Measurements from ENCODE around the gene MTUS2.

DNA sequence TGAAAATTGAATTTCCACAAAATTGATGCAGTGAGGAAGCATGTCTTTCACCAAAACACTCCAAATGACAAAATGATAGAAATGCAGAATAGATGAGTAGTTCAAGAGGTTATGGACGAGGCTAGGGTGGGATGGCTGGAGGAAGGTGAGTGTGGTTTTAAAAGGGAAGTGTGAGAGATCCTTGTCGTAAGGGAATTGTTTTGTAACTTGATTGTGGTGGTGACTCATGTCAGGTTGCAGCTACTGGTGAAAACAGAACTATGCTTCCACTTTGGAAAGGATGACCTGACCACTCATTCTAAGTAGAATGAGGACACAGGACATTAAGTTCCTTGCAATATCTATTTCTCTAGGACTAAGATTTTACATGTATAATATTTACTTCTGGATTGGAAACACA, 345.7 kb downstream of the MTUS2 start:
- TF ChIP-seq SPI1 (IDR thresholded peaks at IDR 0.05; ENCODE audit: low read depth, low read length) (peak; percentile 30; the same call in 1 of the 2 replicates), POLR2A (IDR thresholded peaks at IDR 0.05; ENCODE audit: low read depth, low read length) (no peak), TAF1 (IDR thresholded peaks at IDR 0.05; ENCODE audit: low read depth, low read length) (no peak), POLR2AphosphoS5 (IDR thresholded peaks at IDR 0.05; ENCODE audit: low read depth, low read length) (no peak)
